Left ventricle myocardium inferior (tissue), 1 donor: Measurements from ENCODE around the gene HIC1. TPM values are rescaled to one million over a fixed set of nuclear protein-coding genes. Genes with fewer than 3 reads are reported as not detected.
A peak's percentile ranks its signal among the peaks of the same experiment; 100 is the strongest.

Experiments used
- DNase-seq: peaks from one replicate; pipeline ENCODE4 v3.0.0-alpha.2; 2020
- H3K27ac ChIP-seq: fragments of 200-600 bp; replicated peaks from 2 replicates; pipeline ENCODE4 v1.8.0; 2021
- H3K27me3 ChIP-seq: fragments of 200-600 bp; 2 replicates; pipeline ENCODE4 v1.8.0; 2021; ENCODE audit warnings: low read depth
- H3K36me3 ChIP-seq: fragments of 200-600 bp; 2 replicates; pipeline ENCODE4 v1.8.0; 2021
- H3K4me1 ChIP-seq: fragments of 200-600 bp; 2 replicates; pipeline ENCODE4 v1.8.0; 2021
- H3K4me3 ChIP-seq: fragments of 200-600 bp; 2 replicates; pipeline ENCODE4 v1.8.0; 2021; ENCODE audit warnings: mild to moderate bottlenecking, moderate library complexity
- H3K9me3 ChIP-seq: fragments of 200-600 bp; replicated peaks from 2 replicates; pipeline ENCODE4 v1.8.0; 2021
- CTCF ChIP-seq: fragments of 200-600 bp; IDR thresholded peaks from 2 replicates; pipeline ENCODE4 v1.8.0; 2021; ENCODE audit warnings: antibody characterized with exemption, mild to moderate bottlenecking, borderline replicate concordance
- intact Hi-C: fragments of 100-400 bp; cut with micrococcal nuclease; formaldehyde crosslinking; loops from one replicate; pipeline ENCODE4 v1.11.0; 2022
- total RNA-seq: library from RNA; stranded (reverse); fragmentation: NEBNext Ultra II Directional; extraction: Animal tissue kit (Norgen Biotek cat#: 25700); gene quantifications from one replicate; pipeline ENCODE4 v1.2.1, GENCODE V29; 2021
- donor health status: DM: no; HTN: yes; CAD: no; lungs with severe emphysema.

The HIC1 gene
- total RNA-seq, 1 donor from 2014 or later = 23.5 TPM

- H3K27ac ChIP-seq = no peak overlapping the region
- no peaks in the 10 kb centered on the region for H3K9me3 ChIP-seq
- H3K4me3 ChIP-seq = no peak overlapping the region
- no peak for TF ChIP-seq CTCF
- DNase-seq = no peak
- H3K4me1 ChIP-seq = peaks cover 44% of the 10 kb centered on the region
- peaks cover 53% of the 10 kb centered on the region for H3K36me3 ChIP-seq
- intact Hi-C loops = no loop called here
- no peaks in the 10 kb centered on the region for H3K27me3 ChIP-seq
Measured at GRCh38 chr17:2040219-2040827, 14.6 kb upstream of the HIC1 start.

GRCh38 chr17:2040942-2041560, 13.9 kb upstream of the HIC1 start:
- no peak for TF ChIP-seq CTCF
- H3K4me3 ChIP-seq = peak overlapping the region; percentile 88
- peak overlapping the region; percentile 96 for H3K27ac ChIP-seq
- peaks cover 44% of the 10 kb centered on the region for H3K4me1 ChIP-seq
- H3K36me3 ChIP-seq = peaks cover 47% of the 10 kb centered on the region
- no peaks in the 10 kb centered on the region for H3K27me3 ChIP-seq
- no peak for DNase-seq
- intact Hi-C loops = no loop called here
- no peaks in the 10 kb centered on the region for H3K9me3 ChIP-seq

GRCh38 chr17:2041561-2042389, 13.1 kb upstream of the HIC1 start, which contains the start of gene OVCA2:
Gene OVCA2 (plus strand): TSS chr17:2042022. CDS start chr17:2042048, 26 bp downstream.
- no peaks in the 10 kb centered on the region for H3K9me3 ChIP-seq
- H3K36me3 ChIP-seq = peaks cover 40% of the 10 kb centered on the region
- TF ChIP-seq CTCF = peak; percentile 62
- H3K27ac ChIP-seq = peak within 1 kb of the TSS; percentile 96
- peak within 1 kb of the TSS; percentile 88 for H3K4me3 ChIP-seq
- intact Hi-C loops = no loop called here
- DNase-seq = peak; percentile 93
- H3K27me3 ChIP-seq = no peaks in the 10 kb centered on the region
- H3K4me1 ChIP-seq = peaks cover 44% of the 10 kb centered on the region

- no peaks in the 10 kb centered on the region for H3K9me3 ChIP-seq
- TF ChIP-seq CTCF = no peak
- no peak for DNase-seq
- no peaks in the 10 kb centered on the region for H3K27me3 ChIP-seq
- H3K27ac ChIP-seq = peak overlapping the region; percentile 96
- H3K36me3 ChIP-seq = peaks cover 33% of the 10 kb centered on the region
- intact Hi-C loops = no loop called here
- H3K4me1 ChIP-seq = peaks cover 44% of the 10 kb centered on the region
- H3K4me3 ChIP-seq = peak overlapping the region; percentile 88
Measured at GRCh38 chr17:2042390-2042847, 12.5 kb upstream of the HIC1 start.

- H3K27ac ChIP-seq = peak overlapping the region; percentile 96
- peaks cover 44% of the 10 kb centered on the region for H3K4me1 ChIP-seq
- intact Hi-C loops = no loop called here
- no peak for DNase-seq
- H3K4me3 ChIP-seq = peak overlapping the region; percentile 88
- H3K9me3 ChIP-seq = no peaks in the 10 kb centered on the region
- no peak for TF ChIP-seq CTCF
- H3K27me3 ChIP-seq = no peaks in the 10 kb centered on the region
- H3K36me3 ChIP-seq = peaks cover 28% of the 10 kb centered on the region
Measured at GRCh38 chr17:2042933-2043332, 12.0 kb upstream of the HIC1 start.
